Activated CD8-positive, alpha-beta T cell treated with anti-CD3 and anti-CD28 coated beads for 36 hours (primary cell): ENCODE data around the gene CLCN1. TPM values are rescaled to one million over a fixed set of nuclear protein-coding genes. Genes with fewer than 3 reads are reported as not detected.

Source experiments
- ATAC-seq: fragments of 200-7000 bp; cut with Tn5 transposase; one replicate; pipeline ENCODE4 v1.10.0; 2021; ENCODE audit warnings: mild to moderate bottlenecking, moderate library complexity
- CTCF ChIA-PET: fragments of 350-600 bp; sonication (Branson Sonifier 250); formaldehyde crosslinking; loops from one replicate; lab custom pipeline; 2021; ENCODE audit warnings: antibody characterized with exemption; lab: Charles Lee
- POLR2A ChIA-PET: fragments of 350-600 bp; sonication (Branson Sonifier 250); formaldehyde crosslinking; loops from one replicate; lab custom pipeline; 2021; ENCODE audit warnings: antibody characterized with exemption; lab: Charles Lee
- DNase-seq: peaks from one replicate; pipeline ENCODE4 v3.0.0-alpha.2; 2020
- H3K27ac Mint-ChIP-seq: one replicate; pipeline ENCODE4 v1.8.0; 2021; ENCODE audit warnings: mild to moderate bottlenecking, mixed read lengths
- H3K27me3 Mint-ChIP-seq: one replicate; pipeline ENCODE4 v1.8.0; 2021; ENCODE audit warnings: mixed read lengths
- H3K36me3 Mint-ChIP-seq: one replicate; pipeline ENCODE4 v1.8.0; 2021; ENCODE audit warnings: low read depth, mixed read lengths
- H3K4me1 Mint-ChIP-seq: one replicate; pipeline ENCODE4 v1.8.0; 2021; ENCODE audit warnings: low read depth, mixed read lengths
- H3K4me3 Mint-ChIP-seq: one replicate; pipeline ENCODE4 v1.8.0; 2021; ENCODE audit warnings: mild to moderate bottlenecking, moderate library complexity, mixed read lengths
- H3K9me3 Mint-ChIP-seq: one replicate; pipeline ENCODE4 v1.8.0; 2021; ENCODE audit warnings: mixed read lengths
- CTCF ChIP-seq: fragments of 200-600 bp; IDR thresholded peaks from one replicate; pipeline ENCODE4 v1.8.0; 2022; ENCODE audit warnings: antibody characterized with exemption, mild to moderate bottlenecking
- intact Hi-C: fragments of 100-400 bp; cut with micrococcal nuclease; formaldehyde crosslinking; loops from one replicate; pipeline ENCODE4 v1.10.0; 2022
- total RNA-seq, 2 experiments: library from RNA; stranded (reverse); gene quantifications; one replicate each; pipeline ENCODE4 v1.2.3, GENCODE V29; 2021

The CLCN1 gene
- total RNA-seq, 2 experiments from 2014 or later, result 0.09 TPM; not detected in 1

DNA sequence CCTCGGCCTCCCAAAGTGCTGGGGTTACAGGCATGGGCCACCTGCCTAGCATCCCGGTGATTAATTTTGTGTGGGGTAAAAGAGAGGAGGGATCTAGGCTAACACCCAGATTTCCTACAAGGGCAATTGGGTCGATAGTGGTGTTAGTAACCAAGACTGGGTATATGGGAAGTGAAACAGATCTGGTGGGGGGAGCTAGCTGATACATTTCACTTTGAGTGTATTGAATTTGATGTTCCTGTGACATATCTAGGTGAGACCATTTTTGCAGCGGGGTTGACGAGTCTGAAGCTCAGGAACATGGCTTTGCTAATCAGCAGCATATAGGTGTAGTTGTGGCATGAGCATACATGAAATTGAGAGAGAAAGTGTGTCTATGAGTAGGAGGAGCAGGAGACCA is 12.0 kb downstream of the CLCN1 start:
- POLR2A ChIA-PET, result interaction anchor here (0.5 to 1.3 kb wide), 2 partner anchors 18 to 145 kb away, joined by 3 to 4 read pairs; no protein-coding TSS in a partner anchor
- CTCF ChIA-PET, result interaction anchor here (0.7 to 1.1 kb wide), 4 partner anchors 18 to 113 kb away, joined by 3 to 5 read pairs (median 4); no protein-coding TSS in a partner anchor
- Mint-ChIP-seq H3K4me1 (peaks cover 8% of the 10 kb centered on the region), H3K27ac (no peak overlapping the region), H3K27me3 (no peaks in the 10 kb centered on the region), H3K4me3 (no peak overlapping the region), H3K36me3 (no peaks in the 10 kb centered on the region), H3K9me3 (no peaks in the 10 kb centered on the region)
- intact Hi-C loops, result no loop called here
- DNase-seq (no peak), ATAC-seq (no peak)
- no peak for TF ChIP-seq CTCF

DNA sequence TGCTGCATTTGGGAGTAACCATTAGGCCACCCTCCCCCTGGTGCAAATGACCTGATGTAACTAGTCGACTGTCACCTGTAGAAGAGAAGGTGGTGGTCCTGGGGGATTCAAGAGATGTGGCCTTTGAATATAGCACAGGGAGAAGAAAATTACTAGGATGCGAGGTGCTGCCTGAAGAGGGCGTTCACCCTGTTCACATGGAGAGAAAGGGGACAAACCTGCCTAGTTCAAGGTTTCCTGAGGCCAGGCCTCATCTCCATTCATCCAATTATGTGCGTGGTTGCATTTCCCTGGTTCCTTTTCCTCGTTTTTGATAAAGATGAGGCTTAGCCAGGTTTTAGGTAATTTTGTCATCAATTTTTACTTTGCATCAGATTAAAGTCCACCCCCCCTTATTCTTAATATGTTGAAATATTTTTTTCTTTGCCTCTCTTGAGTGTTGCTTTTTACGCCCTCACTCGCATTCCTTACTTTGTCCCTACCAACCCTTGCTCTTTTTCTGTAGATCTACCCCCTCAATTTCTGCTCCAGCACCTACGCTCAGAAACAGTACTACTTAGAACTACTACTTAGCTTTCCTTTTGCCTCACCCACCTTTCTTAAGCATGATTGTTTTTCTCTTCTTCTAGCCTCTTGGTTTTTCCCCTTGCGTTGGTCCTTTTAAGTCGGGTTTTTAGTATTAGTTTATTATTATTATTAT is 13.7 kb downstream of the CLCN1 start:
- POLR2A ChIA-PET, result no interaction called here
- H3K4me3 Mint-ChIP-seq, result no peak overlapping the region
- no peak overlapping the region for H3K27ac Mint-ChIP-seq
- ATAC-seq (no peak), DNase-seq (no peak)
- H3K27me3 Mint-ChIP-seq, result no peaks in the 10 kb centered on the region
- no peak for TF ChIP-seq CTCF
- H3K36me3 Mint-ChIP-seq, result no peaks in the 10 kb centered on the region
- CTCF ChIA-PET, result interaction anchor here (1.0 to 1.9 kb wide), 3 partner anchors 11 to 411 kb away, joined by 3 to 6 read pairs (median 5); no protein-coding TSS in a partner anchor
- intact Hi-C loops, result no loop called here
- no peaks in the 10 kb centered on the region for H3K9me3 Mint-ChIP-seq
- peaks cover 8% of the 10 kb centered on the region for H3K4me1 Mint-ChIP-seq

DNA sequence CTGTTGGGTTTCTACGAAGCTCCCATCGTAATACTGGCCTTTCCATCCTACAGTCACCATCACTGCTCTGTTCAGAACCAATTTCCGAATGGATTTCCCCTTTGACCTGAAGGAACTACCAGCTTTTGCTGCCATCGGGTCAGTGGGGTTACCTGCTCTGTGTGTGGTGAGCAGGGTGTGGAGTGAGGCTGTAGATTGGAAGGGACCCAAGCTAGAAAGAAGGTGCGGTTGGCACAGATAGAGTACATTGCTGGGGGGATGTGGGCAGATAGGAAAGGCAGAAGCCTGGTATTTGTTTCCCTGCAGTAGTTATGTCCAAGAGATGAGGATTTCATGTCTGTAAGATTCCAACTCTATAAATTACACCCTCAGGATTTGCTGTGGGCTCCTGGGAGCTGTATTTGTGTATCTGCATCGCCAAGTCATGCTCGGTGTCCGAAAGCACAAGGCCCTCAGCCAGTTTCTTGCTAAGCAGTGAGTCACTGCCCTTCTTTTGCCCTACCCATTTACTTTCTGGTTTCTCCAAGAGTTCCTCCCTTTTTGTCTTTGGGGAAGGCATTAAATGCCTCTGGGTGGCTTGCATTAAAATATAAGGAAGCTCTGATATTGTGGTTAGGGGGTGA is 15.4 kb downstream of the CLCN1 start:
- POLR2A ChIA-PET, result no interaction called here
- Mint-ChIP-seq H3K9me3 (no peaks in the 10 kb centered on the region), H3K4me3 (no peak overlapping the region), H3K27me3 (no peaks in the 10 kb centered on the region), H3K27ac (no peak overlapping the region), H3K4me1 (no peaks in the 10 kb centered on the region), H3K36me3 (no peaks in the 10 kb centered on the region)
- intact Hi-C loops, result no loop called here
- DNase-seq (no peak), ATAC-seq (no peak)
- CTCF ChIA-PET, result interaction anchor here (1.3 to 1.9 kb wide), 3 partner anchors 9 to 91 kb away, joined by 4 to 6 read pairs (median 6); no protein-coding TSS in a partner anchor
- no peak for TF ChIP-seq CTCF

- H3K4me3 Mint-ChIP-seq, result no peak overlapping the region
- peaks cover 3% of the 10 kb centered on the region for H3K27me3 Mint-ChIP-seq
- DNase-seq, result no peak
- H3K27ac Mint-ChIP-seq, result no peak overlapping the region
- intact Hi-C loops, result no loop called here
- no peak for TF ChIP-seq CTCF
- ChIA-PET POLR2A (interaction anchor here (1.5 kb wide), 1 partner anchor 41 kb away, joined by 3 read pairs; no protein-coding TSS in a partner anchor), CTCF (interaction anchor here (0.7 to 4.8 kb wide), 6 partner anchors 9 to 94 kb away, joined by 3 to 42 read pairs (median 6); no protein-coding TSS in a partner anchor)
- no peaks in the 10 kb centered on the region for H3K4me1 Mint-ChIP-seq
- no peak for ATAC-seq
- no peaks in the 10 kb centered on the region for H3K9me3 Mint-ChIP-seq
- H3K36me3 Mint-ChIP-seq, result no peaks in the 10 kb centered on the region
Measured at GRCh38 chr7:143334244-143334643, 18.3 kb downstream of the CLCN1 start.
